ENCODE measurements around the gene NEDD9.

NEDD9 gene

GRCh38 chr6:11282245-11282644, 49.8 kb upstream of the NEDD9 start:
- H3K4me1 ChIP-seq (ENCODE audit: control insufficient read depth, insufficient read depth, low read length), result peaks cover 3% of the 10 kb centered on the region
- no peak for TF ChIP-seq ZNF529 (tag by site-specific recombination; IDR thresholded peaks at IDR 0.05; ENCODE audit: insufficient replicate concordance)
- POLR2A ChIA-PET, result no interaction called here
- no peaks in the 10 kb centered on the region for H3K36me3 ChIP-seq (ENCODE audit: control insufficient read depth in 2 of 2, insufficient read depth in 1 of 2, low read length in 2 of 2)
- CTCF ChIA-PET, result no interaction called here
- H3K27ac ChIP-seq (ENCODE audit: extremely low read depth, low read depth, low read length), result no peak overlapping the region
- H3K9me3 ChIP-seq (ENCODE audit: control insufficient read depth, insufficient read depth, low read depth, low read length), result no peaks in the 10 kb centered on the region; the same call in 1 of the 2 replicates
- H3K4me3 ChIP-seq (ENCODE audit: low read depth, low read length), result no peak overlapping the region

GRCh38 chr6:11280394-11280793, 47.9 kb upstream of the NEDD9 start:
- Histone ChIP-seq H3K36me3 (ENCODE audit: control insufficient read depth in 2 of 2, insufficient read depth in 1 of 2, low read length in 2 of 2) (no peaks in the 10 kb centered on the region), H3K4me3 (ENCODE audit: low read depth, low read length) (no peak overlapping the region), H3K9me3 (ENCODE audit: control insufficient read depth, insufficient read depth, low read depth, low read length) (no peaks in the 10 kb centered on the region), H3K4me1 (ENCODE audit: control insufficient read depth, insufficient read depth, low read length) (peaks cover 6% of the 10 kb centered on the region), H3K27ac (ENCODE audit: extremely low read depth, low read depth, low read length) (no peak overlapping the region)
- POLR2A ChIA-PET, result no interaction called here
- TF ChIP-seq SP7 (tag by site-specific recombination; IDR thresholded peaks at IDR 0.05) (no peak), ZNF596 (tag by site-specific recombination; IDR thresholded peaks at IDR 0.05) (no peak), ZNF169 (tag by site-specific recombination; IDR thresholded peaks at IDR 0.05) (no peak), ZNF133 (tag by site-specific recombination; IDR thresholded peaks at IDR 0.05) (no peak), ZNF335 (tag by site-specific recombination; conservative IDR thresholded peaks at IDR 0.05) (no peak), ZNF214 (tag by site-specific recombination; IDR thresholded peaks at IDR 0.05; ENCODE audit: borderline replicate concordance) (no peak), ZSCAN18 (tag by site-specific recombination; IDR thresholded peaks at IDR 0.05) (no peak), ZNF155 (tag by site-specific recombination; IDR thresholded peaks at IDR 0.05) (no peak), ZNF394 (tag by site-specific recombination; IDR thresholded peaks at IDR 0.05; ENCODE audit: borderline replicate concordance) (no peak), ZNF629 (tag by site-specific recombination; IDR thresholded peaks at IDR 0.05) (no peak), ZNF514 (tag by site-specific recombination; IDR thresholded peaks at IDR 0.05) (no peak), ZFP3 (tag by site-specific recombination; IDR thresholded peaks at IDR 0.05; ENCODE audit: low read depth) (no peak), ZNF664 (tag by site-specific recombination; IDR thresholded peaks at IDR 0.05) (no peak), ZNF777 (tag by site-specific recombination; IDR thresholded peaks at IDR 0.05; ENCODE audit: borderline replicate concordance) (no peak)
- CTCF ChIA-PET, result no interaction called here

- Histone ChIP-seq H3K9me3 (ENCODE audit: control insufficient read depth, insufficient read depth, low read depth, low read length) (no peaks in the 10 kb centered on the region), H3K4me3 (ENCODE audit: low read depth, low read length) (no peak overlapping the region), H3K4me1 (ENCODE audit: control insufficient read depth, insufficient read depth, low read length) (peaks cover 6% of the 10 kb centered on the region), H3K36me3 (ENCODE audit: control insufficient read depth in 2 of 2, insufficient read depth in 1 of 2, low read length in 2 of 2) (no peaks in the 10 kb centered on the region), H3K27ac (ENCODE audit: extremely low read depth, low read depth, low read length) (no peak overlapping the region)
- CTCF ChIA-PET, result interaction anchor here (0.7 to 1.3 kb wide), 3 partner anchors 8 to 107 kb away, joined by 3 to 4 read pairs (median 4); no protein-coding TSS in a partner anchor
- POLR2A ChIA-PET, result no interaction called here
- TF ChIP-seq ZNF175 (tag by site-specific recombination; IDR thresholded peaks at IDR 0.05), result no peak
- TF ChIP-seq ZXDB (tag by site-specific recombination; IDR thresholded peaks at IDR 0.05), result no peak
- no peak for TF ChIP-seq ZNF341 (tag by site-specific recombination; IDR thresholded peaks at IDR 0.05; ENCODE audit: low read depth)
Measured at GRCh38 chr6:11279284-11279689, 46.8 kb upstream of the NEDD9 start.

- TF ChIP-seq ZNF214 (tag by site-specific recombination; IDR thresholded peaks at IDR 0.05; ENCODE audit: borderline replicate concordance), result no peak
- no peak for TF ChIP-seq ZSCAN23 (tag by site-specific recombination; IDR thresholded peaks at IDR 0.05)
- TF ChIP-seq ZNF433 (tag by site-specific recombination; IDR thresholded peaks at IDR 0.05; ENCODE audit: low read depth), result no peak
- TF ChIP-seq GFI1B (tag by site-specific recombination; IDR thresholded peaks at IDR 0.05), result no peak
- TF ChIP-seq ZNF37A (tag by site-specific recombination; IDR thresholded peaks at IDR 0.05), result no peak
- TF ChIP-seq TRIM28 (IDR thresholded peaks at IDR 0.05; ENCODE audit: borderline replicate concordance, low read length), result no peak
- Histone ChIP-seq H3K27ac (ENCODE audit: extremely low read depth, low read depth, low read length) (no peak overlapping the region), H3K4me1 (ENCODE audit: control insufficient read depth, insufficient read depth, low read length) (peaks cover 9% of the 10 kb centered on the region), H3K36me3 (ENCODE audit: control insufficient read depth in 2 of 2, insufficient read depth in 1 of 2, low read length in 2 of 2) (no peaks in the 10 kb centered on the region), H3K4me3 (ENCODE audit: low read depth, low read length) (no peak overlapping the region), H3K9me3 (ENCODE audit: control insufficient read depth, insufficient read depth, low read depth, low read length) (no peaks in the 10 kb centered on the region)
- ChIA-PET POLR2A (interaction anchor here (1.2 kb wide), 1 partner anchor 150 kb away, joined by 3 read pairs; no protein-coding TSS in a partner anchor), CTCF (interaction anchor here (0.5 to 2.5 kb wide), 6 partner anchors 16 to 298 kb away, joined by 3 to 10 read pairs (median 3); no protein-coding TSS in a partner anchor)
Measured at GRCh38 chr6:11278207-11278559, 45.7 kb upstream of the NEDD9 start.
